HepG2 (cell line): ENCODE data around the gene ZBTB46. TPM values are rescaled to one million over a fixed set of nuclear protein-coding genes. Genes with fewer than 3 reads are reported as not detected.
A peak's percentile ranks its signal among the peaks of the same experiment; 100 is the strongest.

Experiments
- ATF7-NPFF ChIP-seq: sonication (generic); formaldehyde crosslinking; IDR thresholded peaks from 2 replicates; pipeline ENCODE4 v1.8.1; 2023; ENCODE audit warnings: mild to moderate bottlenecking, low read depth, missing genetic modification reagents, moderate library complexity
- IKZF5 ChIP-seq: IDR thresholded peaks from 2 replicates; pipeline ENCODE4 v1.6.1; 2018; ENCODE audit warnings: missing genetic modification reagents, mild to moderate bottlenecking, missing compliant biosample characterization
- MEIS1 ChIP-seq: sonication (generic); formaldehyde crosslinking; IDR thresholded peaks from 2 replicates; pipeline ENCODE4 v1.9.0; 2021; ENCODE audit warnings: mild to moderate bottlenecking, missing genetic modification reagents, moderate library complexity, borderline replicate concordance
- PATZ1 ChIP-seq: sonication (generic); formaldehyde crosslinking; IDR thresholded peaks from 2 replicates; pipeline ENCODE4 v1.4.0; 2020; ENCODE audit warnings: missing genetic modification reagents
- RFXAP ChIP-seq: sonication (generic); formaldehyde crosslinking; IDR thresholded peaks from 2 replicates; pipeline ENCODE4 v1.4.0; 2020; ENCODE audit warnings: missing genetic modification reagents, borderline replicate concordance
- TCF7 ChIP-seq: sonication (generic); IDR thresholded peaks from 2 replicates; pipeline ENCODE4 v1.6.1; 2016; ENCODE audit warnings: antibody characterized with exemption, low read depth
- YY1 ChIP-seq: IDR thresholded peaks from 2 replicates; pipeline ENCODE4 v1.6.1; 2011; ENCODE audit warnings: low read length, low read depth, moderate library complexity, mild to moderate bottlenecking; ENCODE audit not compliant: insufficient read depth, insufficient replicate concordance
- ZFP82 ChIP-seq: sonication (generic); formaldehyde crosslinking; IDR thresholded peaks from 2 replicates; pipeline ENCODE4 v1.5.1; 2020; ENCODE audit warnings: mild to moderate bottlenecking, missing genetic modification reagents, borderline replicate concordance
- ZNF883 ChIP-seq: sonication (generic); formaldehyde crosslinking; IDR thresholded peaks from 2 replicates; pipeline ENCODE4 v1.5.1; 2020; ENCODE audit warnings: mild to moderate bottlenecking, missing genetic modification reagents; ENCODE audit errors: not compliant biosample characterization
- polyA plus RNA-seq, 8 experiments: library from polyadenylated mRNA; depleted of rRNA in 3 of 8; stranded (reverse) in 7 of 8; unstranded in 1 of 8; fragments of >200 nt; fragmentation: Illumina TruSeq in 4 of 8; extraction: Trizol in 4 of 8; gene quantifications; 2 replicates each; pipeline versions ENCODE4 v1.2.1 to v1.2.3, GENCODE V29; 2011 to 2016; ENCODE audit warnings: low read depth in 4 of 8, missing spikeins in 1 of 8, mixed read lengths in 1 of 8; ENCODE audit not compliant: insufficient read depth in 1 of 8
- total RNA-seq, 5 experiments: library from RNA; depleted of rRNA; stranded (reverse); fragments of >200 nt; fragmentation: Illumina TruSeq; extraction: Trizol; gene quantifications; 2 replicates each; pipeline ENCODE4 v1.2.3, GENCODE V29; 2016; ENCODE audit warnings: low read depth in 1 of 5
- TF ChIP-seq, protein P1 (sequence below): conservative IDR thresholded peaks from 2 replicates; pipeline ENCODE4 v1.6.1; 2018; ENCODE audit warnings: missing genetic modification reagents
- TF ChIP-seq, protein P2 (sequence below): sonication (generic); formaldehyde crosslinking; IDR thresholded peaks from 2 replicates; pipeline ENCODE4 v1.4.0; 2020; ENCODE audit warnings: missing genetic modification reagents, mild to moderate bottlenecking, borderline replicate concordance
- TF ChIP-seq, protein P3 (sequence below): sonication (generic); formaldehyde crosslinking; IDR thresholded peaks from 2 replicates; pipeline ENCODE4 v1.9.0; 2022; ENCODE audit warnings: missing genetic modification reagents, mild to moderate bottlenecking, borderline replicate concordance
- TF ChIP-seq, protein P4 (sequence below): IDR thresholded peaks from 2 replicates; pipeline ENCODE4 v1.6.1; 2016

The ZBTB46 gene
- total and polyA plus RNA-seq, 2 of the 13 experiments (the other 11 are each of a cell fraction or from before 2014, with no cell fraction given), result 1.6 to 13.5 TPM

DNA sequence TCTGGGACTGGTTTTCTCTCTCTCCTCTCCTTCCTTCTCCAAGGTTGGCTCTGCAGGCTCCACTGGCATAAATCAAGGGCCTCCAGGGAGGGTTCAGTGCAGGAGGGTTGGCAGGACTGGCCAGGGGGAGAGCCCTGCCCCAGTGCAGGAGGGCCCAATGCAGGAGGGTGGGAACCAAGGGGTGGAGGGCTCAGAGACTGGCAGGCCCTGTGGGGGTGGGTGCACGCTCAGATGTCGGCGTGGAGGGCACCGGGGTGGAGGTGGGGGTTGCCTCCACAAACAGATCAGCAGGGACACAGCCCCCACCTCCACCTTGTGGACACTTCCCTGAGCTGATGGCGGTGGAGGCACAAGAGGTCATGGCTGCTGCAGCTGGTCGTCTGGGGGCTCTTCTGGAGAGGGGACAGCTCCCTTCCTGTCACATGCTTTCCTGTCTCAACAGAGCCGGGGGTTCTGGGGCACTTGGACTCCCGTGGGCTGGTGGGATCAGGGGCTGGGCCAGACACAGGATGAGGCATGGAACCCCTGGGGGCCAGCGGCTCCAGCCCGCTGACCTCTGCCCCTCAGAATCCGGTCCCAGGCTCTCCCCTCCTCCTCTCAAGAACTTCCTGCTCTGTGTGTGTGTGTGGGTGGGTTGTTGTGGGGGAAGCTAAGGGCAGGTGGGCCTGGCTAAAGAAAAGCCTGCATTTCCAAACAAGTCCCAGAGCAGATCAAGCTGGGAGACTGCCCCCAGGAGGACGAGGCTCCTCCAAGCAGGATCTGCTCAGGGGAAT, 27.5 kb upstream of the ZBTB46 start (continued):
- TF ChIP-seq PATZ1 (CRISPR knock-in tag), result peak; percentile 99
- TF ChIP-seq, protein P1, sequence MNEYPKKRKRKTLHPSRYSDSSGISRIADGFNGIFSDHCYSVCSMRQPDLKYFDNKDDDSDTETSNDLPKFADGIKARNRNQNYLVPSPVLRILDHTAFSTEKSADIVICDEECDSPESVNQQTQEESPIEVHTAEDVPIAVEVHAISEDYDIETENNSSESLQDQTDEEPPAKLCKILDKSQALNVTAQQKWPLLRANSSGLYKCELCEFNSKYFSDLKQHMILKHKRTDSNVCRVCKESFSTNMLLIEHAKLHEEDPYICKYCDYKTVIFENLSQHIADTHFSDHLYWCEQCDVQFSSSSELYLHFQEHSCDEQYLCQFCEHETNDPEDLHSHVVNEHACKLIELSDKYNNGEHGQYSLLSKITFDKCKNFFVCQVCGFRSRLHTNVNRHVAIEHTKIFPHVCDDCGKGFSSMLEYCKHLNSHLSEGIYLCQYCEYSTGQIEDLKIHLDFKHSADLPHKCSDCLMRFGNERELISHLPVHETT (CRISPR knock-in tag), result no peak
- TF ChIP-seq, protein P2, sequence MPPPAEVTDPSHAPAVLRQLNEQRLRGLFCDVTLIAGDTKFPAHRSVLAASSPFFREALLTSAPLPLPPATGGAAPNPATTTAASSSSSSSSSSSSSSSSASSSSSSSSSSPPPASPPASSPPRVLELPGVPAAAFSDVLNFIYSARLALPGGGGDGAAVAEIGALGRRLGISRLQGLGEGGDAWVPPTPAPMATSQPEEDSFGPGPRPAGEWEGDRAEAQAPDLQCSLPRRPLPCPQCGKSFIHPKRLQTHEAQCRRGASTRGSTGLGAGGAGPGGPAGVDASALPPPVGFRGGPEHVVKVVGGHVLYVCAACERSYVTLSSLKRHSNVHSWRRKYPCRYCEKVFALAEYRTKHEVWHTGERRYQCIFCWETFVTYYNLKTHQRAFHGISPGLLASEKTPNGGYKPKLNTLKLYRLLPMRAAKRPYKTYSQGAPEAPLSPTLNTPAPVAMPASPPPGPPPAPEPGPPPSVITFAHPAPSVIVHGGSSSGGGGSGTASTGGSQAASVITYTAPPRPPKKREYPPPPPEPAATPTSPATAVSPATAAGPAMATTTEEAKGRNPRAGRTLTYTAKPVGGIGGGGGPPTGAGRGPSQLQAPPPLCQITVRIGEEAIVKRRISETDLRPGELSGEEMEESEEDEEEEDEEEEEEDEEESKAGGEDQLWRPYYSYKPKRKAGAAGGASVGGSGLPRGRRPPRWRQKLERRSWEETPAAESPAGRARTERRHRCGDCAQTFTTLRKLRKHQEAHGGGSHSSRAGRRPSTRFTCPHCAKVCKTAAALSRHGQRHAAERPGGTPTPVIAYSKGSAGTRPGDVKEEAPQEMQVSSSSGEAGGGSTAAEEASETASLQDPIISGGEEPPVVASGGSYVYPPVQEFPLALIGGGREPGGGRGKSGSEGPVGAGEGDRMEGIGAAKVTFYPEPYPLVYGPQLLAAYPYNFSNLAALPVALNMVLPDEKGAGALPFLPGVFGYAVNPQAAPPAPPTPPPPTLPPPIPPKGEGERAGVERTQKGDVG (CRISPR knock-in tag), result peak; percentile 88
- TF ChIP-seq, protein P3, sequence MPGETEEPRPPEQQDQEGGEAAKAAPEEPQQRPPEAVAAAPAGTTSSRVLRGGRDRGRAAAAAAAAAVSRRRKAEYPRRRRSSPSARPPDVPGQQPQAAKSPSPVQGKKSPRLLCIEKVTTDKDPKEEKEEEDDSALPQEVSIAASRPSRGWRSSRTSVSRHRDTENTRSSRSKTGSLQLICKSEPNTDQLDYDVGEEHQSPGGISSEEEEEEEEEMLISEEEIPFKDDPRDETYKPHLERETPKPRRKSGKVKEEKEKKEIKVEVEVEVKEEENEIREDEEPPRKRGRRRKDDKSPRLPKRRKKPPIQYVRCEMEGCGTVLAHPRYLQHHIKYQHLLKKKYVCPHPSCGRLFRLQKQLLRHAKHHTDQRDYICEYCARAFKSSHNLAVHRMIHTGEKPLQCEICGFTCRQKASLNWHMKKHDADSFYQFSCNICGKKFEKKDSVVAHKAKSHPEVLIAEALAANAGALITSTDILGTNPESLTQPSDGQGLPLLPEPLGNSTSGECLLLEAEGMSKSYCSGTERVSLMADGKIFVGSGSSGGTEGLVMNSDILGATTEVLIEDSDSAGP, result peak; percentile 76; the same call in 1 of the 2 replicates
- peak; percentile 69 for TF ChIP-seq ATF7-NPFF (CRISPR knock-in tag)
- peak; percentile 78 for TF ChIP-seq YY1
- TF ChIP-seq TCF7, result no peak
- TF ChIP-seq, protein P4, sequence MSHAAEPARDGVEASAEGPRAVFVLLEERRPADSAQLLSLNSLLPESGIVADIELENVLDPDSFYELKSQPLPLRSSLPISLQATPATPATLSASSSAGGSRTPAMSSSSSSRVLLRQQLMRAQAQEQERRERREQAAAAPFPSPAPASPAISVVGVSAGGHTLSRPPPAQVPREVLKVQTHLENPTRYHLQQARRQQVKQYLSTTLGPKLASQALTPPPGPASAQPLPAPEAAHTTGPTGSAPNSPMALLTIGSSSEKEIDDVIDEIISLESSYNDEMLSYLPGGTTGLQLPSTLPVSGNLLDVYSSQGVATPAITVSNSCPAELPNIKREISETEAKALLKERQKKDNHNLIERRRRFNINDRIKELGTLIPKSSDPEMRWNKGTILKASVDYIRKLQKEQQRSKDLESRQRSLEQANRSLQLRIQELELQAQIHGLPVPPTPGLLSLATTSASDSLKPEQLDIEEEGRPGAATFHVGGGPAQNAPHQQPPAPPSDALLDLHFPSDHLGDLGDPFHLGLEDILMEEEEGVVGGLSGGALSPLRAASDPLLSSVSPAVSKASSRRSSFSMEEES (CRISPR knock-in tag), result peak; percentile 90
- TF ChIP-seq MEIS1 (CRISPR knock-in tag), result no peak
- peak; percentile 64; the same call in 1 of the 2 replicates for TF ChIP-seq IKZF5
- peak; percentile 73 for TF ChIP-seq ZNF883
- TF ChIP-seq RFXAP, result no peak
- no peak; the same call in 1 of the 2 replicates for TF ChIP-seq ZFP82 (CRISPR knock-in tag)
